Non-pigmented ciliary epithelial cell (primary cell): ENCODE measurements around the gene TRIOBP.
"Not testable (repeated sequence)": the region's sequence is repeated elsewhere in the genome, so short reads cannot be mapped to it uniquely, and the experiment has no call there.

Experiments used
- DNase-seq: peaks from one replicate; pipeline ENCODE4 v3.0.0-alpha.2; 2010; ENCODE audit warnings: low read depth

The TRIOBP gene

GRCh38 chr22:37778370-37779009 lies 81.6 kb downstream of the TRIOBP start:
- no peak for DNase-seq

GRCh38 chr22:37781434-37782059 lies 84.7 kb downstream of the TRIOBP start:
- DNase-seq, result no peak

GRCh38 chr22:37782340-37783168 lies 85.7 kb downstream of the TRIOBP start:
- no peak for DNase-seq

GRCh38 chr22:37784829-37785495 lies 88.1 kb downstream of the TRIOBP start:
- no peak for DNase-seq

- no peak for DNase-seq
These were observed 93.4 kb downstream of the TRIOBP start for GRCh38 chr22:37790234-37790633.

- no peak for DNase-seq
These were observed 95.6 kb downstream of the TRIOBP start for GRCh38 chr22:37792494-37792893.

GRCh38 chr22:37794376-37794775 lies 97.5 kb downstream of the TRIOBP start:
- DNase-seq, result no peak

- no peak for DNase-seq
These were observed 99.2 kb downstream of the TRIOBP start for GRCh38 chr22:37796079-37796478.

- DNase-seq, result not testable (repeated sequence)
These were observed 100.4 kb downstream of the TRIOBP start for GRCh38 chr22:37797259-37797658.

GRCh38 chr22:37797874-37798500 lies 101.1 kb downstream of the TRIOBP start:
- DNase-seq, result no peak

- not testable (repeated sequence) for DNase-seq
These were observed 103.1 kb downstream of the TRIOBP start for GRCh38 chr22:37799979-37800378.

- DNase-seq, result no peak
These were observed 105.1 kb downstream of the TRIOBP start for GRCh38 chr22:37801946-37802309.

GRCh38 chr22:37802310-37803194 lies 105.7 kb downstream of the TRIOBP start:
- DNase-seq, result no peak

GRCh38 chr22:37803195-37803638 lies 106.4 kb downstream of the TRIOBP start:
- no peak for DNase-seq

GRCh38 chr22:37803639-37804351 lies 106.9 kb downstream of the TRIOBP start:
- no peak for DNase-seq

GRCh38 chr22:37804352-37804880 lies 107.6 kb downstream of the TRIOBP start:
- no peak for DNase-seq

GRCh38 chr22:37804881-37805809 lies 108.3 kb downstream of the TRIOBP start:
- no peak for DNase-seq

- no peak for DNase-seq
These were observed 109.0 kb downstream of the TRIOBP start for GRCh38 chr22:37805810-37806277.
